Mammary epithelial cell (primary cell): ENCODE measurements around the gene LAMA4.

Experiments
- EZH2 ChIP-seq: IDR thresholded peaks from 2 replicates; pipeline ENCODE4 v1.6.1; 2012; ENCODE audit warnings: low read length, inconsistent platforms, borderline replicate concordance
- TF ChIP-seq, protein P1 (sequence below), 2 donors: IDR thresholded peaks in 1 of 2; conservative IDR thresholded peaks in 1 of 2; 2 replicates each; pipeline ENCODE4 v1.5.1; 2011 to 2012; ENCODE audit warnings: inconsistent platforms in 2 of 2, low read length in 2 of 2, mild to moderate bottlenecking in 2 of 2, control low read depth in 1 of 2, low read depth in 1 of 2; ENCODE audit not compliant: insufficient read depth in 1 of 2; ENCODE audit errors: extremely low read depth in 1 of 2

DNA sequence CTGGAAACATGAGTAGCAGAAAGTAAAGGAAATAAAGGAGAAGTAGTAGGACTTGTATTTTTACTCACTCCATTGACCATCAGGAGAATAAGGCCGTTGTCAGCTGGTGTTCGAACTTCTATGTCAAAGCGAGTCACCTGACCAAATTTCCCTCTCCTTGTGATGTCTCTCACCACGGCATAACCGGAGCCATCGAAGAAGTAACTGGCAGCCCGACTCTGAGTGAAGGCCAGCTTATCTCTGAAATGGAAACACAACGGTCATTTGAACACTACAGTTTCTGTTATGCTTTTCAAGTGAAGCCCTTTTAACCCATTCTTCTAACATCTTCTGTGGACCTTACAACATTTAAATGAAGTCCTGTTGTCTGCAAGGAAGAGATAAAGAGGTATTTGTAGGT is 115.3 kb downstream of the LAMA4 start:
- TF ChIP-seq, protein P1, sequence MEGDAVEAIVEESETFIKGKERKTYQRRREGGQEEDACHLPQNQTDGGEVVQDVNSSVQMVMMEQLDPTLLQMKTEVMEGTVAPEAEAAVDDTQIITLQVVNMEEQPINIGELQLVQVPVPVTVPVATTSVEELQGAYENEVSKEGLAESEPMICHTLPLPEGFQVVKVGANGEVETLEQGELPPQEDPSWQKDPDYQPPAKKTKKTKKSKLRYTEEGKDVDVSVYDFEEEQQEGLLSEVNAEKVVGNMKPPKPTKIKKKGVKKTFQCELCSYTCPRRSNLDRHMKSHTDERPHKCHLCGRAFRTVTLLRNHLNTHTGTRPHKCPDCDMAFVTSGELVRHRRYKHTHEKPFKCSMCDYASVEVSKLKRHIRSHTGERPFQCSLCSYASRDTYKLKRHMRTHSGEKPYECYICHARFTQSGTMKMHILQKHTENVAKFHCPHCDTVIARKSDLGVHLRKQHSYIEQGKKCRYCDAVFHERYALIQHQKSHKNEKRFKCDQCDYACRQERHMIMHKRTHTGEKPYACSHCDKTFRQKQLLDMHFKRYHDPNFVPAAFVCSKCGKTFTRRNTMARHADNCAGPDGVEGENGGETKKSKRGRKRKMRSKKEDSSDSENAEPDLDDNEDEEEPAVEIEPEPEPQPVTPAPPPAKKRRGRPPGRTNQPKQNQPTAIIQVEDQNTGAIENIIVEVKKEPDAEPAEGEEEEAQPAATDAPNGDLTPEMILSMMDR (conservative IDR thresholded peaks at IDR 0.05 in 1 of 2, IDR thresholded peaks at IDR 0.05 in 1 of 2; ENCODE audit: extremely low read depth in 1 of 2, insufficient read depth in 1 of 2, low read depth in 1 of 2, low read length in 2 of 2), result no peak
- TF ChIP-seq EZH2, result no peak
